ENCODE data around the gene HOXB2. TPM values are rescaled to one million over a fixed set of nuclear protein-coding genes. Genes with fewer than 3 reads are reported as not detected.

The HOXB2 gene
- total RNA-seq, 4 donors from 2014 or later: 9.2 to 24.2 (median 17.1) TPM

- Histone ChIP-seq H3K36me3 (no peaks in the 10 kb centered on the region), H3K9me3 (no peaks in the 10 kb centered on the region), H3K27ac (no peak overlapping the region), H3K27me3 (peaks cover 0 to 69% (median 0%) of the 10 kb centered on the region in 4 donors), H3K4me1 (peaks cover 5 to 25% (median 9%) of the 10 kb centered on the region in 3 donors), H3K4me3 (no peak overlapping the region)
- no peak for DNase-seq
- intact Hi-C loops (cut with DNase I): no loop called here
- TF ChIP-seq, protein P1, sequence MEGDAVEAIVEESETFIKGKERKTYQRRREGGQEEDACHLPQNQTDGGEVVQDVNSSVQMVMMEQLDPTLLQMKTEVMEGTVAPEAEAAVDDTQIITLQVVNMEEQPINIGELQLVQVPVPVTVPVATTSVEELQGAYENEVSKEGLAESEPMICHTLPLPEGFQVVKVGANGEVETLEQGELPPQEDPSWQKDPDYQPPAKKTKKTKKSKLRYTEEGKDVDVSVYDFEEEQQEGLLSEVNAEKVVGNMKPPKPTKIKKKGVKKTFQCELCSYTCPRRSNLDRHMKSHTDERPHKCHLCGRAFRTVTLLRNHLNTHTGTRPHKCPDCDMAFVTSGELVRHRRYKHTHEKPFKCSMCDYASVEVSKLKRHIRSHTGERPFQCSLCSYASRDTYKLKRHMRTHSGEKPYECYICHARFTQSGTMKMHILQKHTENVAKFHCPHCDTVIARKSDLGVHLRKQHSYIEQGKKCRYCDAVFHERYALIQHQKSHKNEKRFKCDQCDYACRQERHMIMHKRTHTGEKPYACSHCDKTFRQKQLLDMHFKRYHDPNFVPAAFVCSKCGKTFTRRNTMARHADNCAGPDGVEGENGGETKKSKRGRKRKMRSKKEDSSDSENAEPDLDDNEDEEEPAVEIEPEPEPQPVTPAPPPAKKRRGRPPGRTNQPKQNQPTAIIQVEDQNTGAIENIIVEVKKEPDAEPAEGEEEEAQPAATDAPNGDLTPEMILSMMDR (IDR thresholded peaks at IDR 0.05): no peak
- TF ChIP-seq POLR2A (IDR thresholded peaks at IDR 0.05): no peak
- WGBS, 2 donors: 31 to 32% methylated on average over 2 of the region's 2 CpGs
Measured at GRCh38 chr17:48497103-48497502, 47.8 kb downstream of the HOXB2 start.

DNA sequence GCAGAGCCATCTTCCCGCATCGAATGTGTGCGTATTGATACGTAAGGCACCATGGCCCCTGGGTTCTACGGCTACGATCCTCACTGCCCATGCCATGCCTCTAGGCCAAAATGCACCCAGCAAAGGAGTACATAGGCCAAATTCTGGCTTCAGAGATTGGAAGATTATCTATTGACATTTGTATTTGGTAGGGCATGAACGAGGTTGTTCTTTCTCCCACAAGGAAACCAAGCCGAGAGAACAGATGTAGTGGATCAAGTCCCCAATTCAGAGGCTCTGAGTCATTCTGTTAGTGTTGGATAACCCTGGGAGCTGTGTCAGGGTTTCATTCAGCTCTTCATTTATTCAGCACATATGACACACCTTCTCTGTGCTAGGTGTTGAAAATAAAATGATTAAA lies 50.6 kb downstream of the HOXB2 start:
- no peak for TF ChIP-seq POLR2A (IDR thresholded peaks at IDR 0.05)
- TF ChIP-seq, protein P1 (IDR thresholded peaks at IDR 0.05): no peak
- no peak overlapping the region for H3K4me3 ChIP-seq
- intact Hi-C loops (cut with DNase I): no loop called here
- H3K9me3 ChIP-seq: no peaks in the 10 kb centered on the region
- DNase-seq: no peak
- peaks cover 0 to 74% (median 0%) of the 10 kb centered on the region in 4 donors for H3K27me3 ChIP-seq
- 74 to 75% methylated on average over 6 to 8 of the region's 8 CpGs for WGBS, 2 donors
- H3K27ac ChIP-seq: no peak overlapping the region
- no peaks in the 10 kb centered on the region for H3K36me3 ChIP-seq
- H3K4me1 ChIP-seq: peaks cover 5 to 36% (median 13%) of the 10 kb centered on the region in 3 donors

Other genes with a start within 250 kb of the HOXB2 start
- gene SKAP1, start 114.9 kb downstream of the HOXB2 start, total RNA-seq: 1 to 10 TPM in 2 of 4 donors, under 1 TPM in 1, not detected in 1; 0.83 to 5.1 (median 3.4) TPM
- gene HOXB1, start 14.1 kb downstream of the HOXB2 start, total RNA-seq: under 1 TPM in 1 of 4 donors, not detected in 3; 0.19 TPM
- 1 to 10 TPM in 3 of 4 donors, under 1 TPM in 1; 0.27 to 2.9 (median 1.8) TPM for gene HOXB4, start 33.2 kb upstream of the HOXB2 start, total RNA-seq
- gene HOXB3, start 45.1 kb upstream of the HOXB2 start, total RNA-seq: 10 to 100 TPM in 1 of 4 donors, 1 to 10 TPM in 3; 2.5 to 11.1 (median 5.8) TPM
- gene HOXB5, start 48.7 kb upstream of the HOXB2 start, total RNA-seq: not detected
- gene HOXB6, start 59.9 kb upstream of the HOXB2 start, total RNA-seq: 1 to 10 TPM in 2 of 4 donors, not detected in 2; 1.3 to 3.1 TPM
- under 1 TPM in 2 of 4 donors, not detected in 2; 0.38 to 0.64 TPM for gene HOXB7, start 65.9 kb upstream of the HOXB2 start, total RNA-seq
- gene HOXB8, start 70.2 kb upstream of the HOXB2 start, total RNA-seq: not detected
- gene HOXB9, start 81.2 kb upstream of the HOXB2 start, total RNA-seq: not detected
- gene PRAC1, start 177.4 kb upstream of the HOXB2 start, total RNA-seq: not detected
- gene PRAC2, start 178.1 kb upstream of the HOXB2 start, total RNA-seq: not detected
- gene HOXB13, start 183.6 kb upstream of the HOXB2 start, total RNA-seq: not detected

Measured in esophagus squamous epithelium (tissue), 5 donors.